Hindlimb muscle (tissue), 1 donor: ENCODE results near the gene PAQR8. TPM values are rescaled to one million over a fixed set of nuclear protein-coding genes. Genes with fewer than 3 reads are reported as not detected.
"Not testable (repeated sequence)": the region's sequence is repeated elsewhere in the genome, so short reads cannot be mapped to it uniquely, and the experiment has no call there.

Source experiments
- DNase-seq: peaks from one replicate; pipeline ENCODE4 v3.0.0-alpha.2; 2013
- polyA plus RNA-seq: library from polyadenylated mRNA; unstranded; fragments of 120-200 nt; gene quantifications from one replicate; pipeline ENCODE4 v1.2.1, GENCODE V29; 2013; ENCODE audit not compliant: insufficient read length

PAQR8 gene
- polyA plus RNA-seq, 1 donor = 4.9 TPM

DNA sequence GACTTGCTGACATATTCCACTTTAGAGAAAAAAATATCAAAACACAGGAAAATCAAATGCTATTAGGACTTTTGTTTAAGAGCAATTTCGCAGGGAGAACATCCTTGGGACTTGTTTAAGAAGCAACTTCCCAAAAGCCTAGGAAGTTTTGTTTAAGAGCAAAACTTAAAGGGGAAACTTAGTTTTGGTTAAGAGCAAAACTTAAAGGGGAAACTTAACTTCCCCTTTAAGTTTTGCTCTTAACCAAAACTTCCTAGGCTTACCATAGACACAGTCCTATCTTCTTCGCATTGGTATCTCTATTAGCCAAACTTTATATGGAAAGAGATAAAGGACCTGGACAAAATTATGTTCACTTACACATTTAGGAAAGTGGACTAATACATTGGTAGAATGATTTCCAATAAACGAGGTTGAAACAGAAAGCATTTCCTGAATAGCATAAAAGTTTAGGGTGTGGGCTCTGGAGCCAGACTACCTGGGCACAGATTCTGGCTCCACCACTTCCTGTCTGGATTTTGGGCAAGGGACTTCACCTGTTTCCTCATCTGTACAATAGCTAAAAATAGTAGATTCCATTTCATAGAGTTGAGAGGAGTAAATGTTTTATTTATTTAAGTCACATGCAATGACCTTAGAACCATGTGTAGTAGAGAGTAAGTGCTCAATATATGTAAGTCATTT lies 15.7 kb downstream of the PAQR8 start:
- DNase-seq = no peak

- DNase-seq = no peak
These were observed 19.3 kb downstream of the PAQR8 start for GRCh38 chr6:52381249-52381648.

DNA sequence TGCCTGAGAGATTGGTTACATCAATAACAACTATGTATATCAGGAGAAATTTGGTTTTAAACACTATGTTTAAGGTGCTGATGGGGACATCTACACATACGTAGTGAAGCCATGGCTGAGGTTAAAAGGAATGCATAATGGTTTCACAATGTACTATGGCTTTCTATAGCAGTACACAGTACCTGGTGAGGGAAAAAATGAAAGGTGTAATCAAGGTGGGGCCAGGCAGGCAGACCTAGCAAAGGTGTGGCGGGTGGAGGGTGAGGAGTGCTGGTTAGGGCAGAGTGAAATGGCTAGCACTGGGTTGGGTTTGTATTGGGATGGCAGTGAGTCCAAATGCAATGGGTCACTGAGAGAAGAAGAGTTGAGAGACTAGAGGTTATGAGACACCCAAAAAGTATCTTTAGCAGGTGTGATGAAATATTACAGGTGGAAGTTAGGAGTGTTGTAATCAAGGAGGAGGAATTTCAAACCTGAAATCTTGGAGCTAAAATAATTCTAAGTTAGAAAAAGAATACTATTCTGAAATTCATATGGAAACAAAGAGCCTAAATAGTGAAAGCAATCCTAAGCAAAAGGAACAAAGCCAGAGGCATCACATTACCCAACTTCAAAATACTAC lies 22.3 kb downstream of the PAQR8 start:
- no peak for DNase-seq

GRCh38 chr6:52385074-52385473 lies 23.1 kb downstream of the PAQR8 start:
- no peak for DNase-seq

GRCh38 chr6:52388119-52388518 lies 26.2 kb downstream of the PAQR8 start:
- not testable (repeated sequence) for DNase-seq

- no peak for DNase-seq
These were observed 26.8 kb downstream of the PAQR8 start for GRCh38 chr6:52388790-52389189.

DNA sequence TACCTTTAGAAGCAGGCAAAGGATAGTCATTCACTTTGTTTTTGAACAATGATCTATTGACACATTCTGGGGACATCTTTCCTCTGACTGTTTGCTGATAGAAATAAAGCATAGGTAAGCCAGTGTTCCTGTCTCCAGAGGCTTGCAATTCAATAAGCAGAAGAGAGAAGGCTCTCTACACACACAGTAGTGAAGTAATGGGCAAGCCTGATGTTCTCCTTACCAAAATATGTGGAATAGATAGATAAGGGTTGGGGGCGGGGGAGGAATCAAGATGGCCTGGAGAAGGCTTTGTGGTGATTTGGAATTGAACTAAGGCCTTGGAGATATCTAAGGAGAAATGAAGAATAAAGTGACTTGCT lies 27.3 kb downstream of the PAQR8 start:
- no peak for DNase-seq

- no peak for DNase-seq
These were observed 27.8 kb downstream of the PAQR8 start for GRCh38 chr6:52389626-52390360.

GRCh38 chr6:52390361-52390727 lies 28.4 kb downstream of the PAQR8 start:
- DNase-seq = no peak

DNA sequence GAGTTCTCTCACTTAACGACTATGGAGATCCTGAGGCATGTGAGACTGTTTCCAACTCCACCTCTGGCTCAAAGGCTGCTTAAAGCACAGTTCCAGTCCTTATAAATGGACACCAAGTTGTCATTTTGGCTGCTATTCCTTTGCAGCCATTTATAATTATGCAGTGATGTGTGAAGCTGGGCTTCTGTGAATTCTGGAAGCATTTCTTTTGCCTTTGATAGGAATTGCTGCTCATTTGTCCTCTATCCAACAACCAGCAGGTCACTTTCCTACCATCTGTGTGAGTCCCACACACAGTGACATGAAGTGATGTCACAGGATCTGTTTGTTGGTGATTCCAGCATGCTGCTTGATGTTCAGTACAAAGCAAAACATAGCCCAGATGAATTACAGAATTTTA lies 29.6 kb downstream of the PAQR8 start:
- no peak for DNase-seq

DNA sequence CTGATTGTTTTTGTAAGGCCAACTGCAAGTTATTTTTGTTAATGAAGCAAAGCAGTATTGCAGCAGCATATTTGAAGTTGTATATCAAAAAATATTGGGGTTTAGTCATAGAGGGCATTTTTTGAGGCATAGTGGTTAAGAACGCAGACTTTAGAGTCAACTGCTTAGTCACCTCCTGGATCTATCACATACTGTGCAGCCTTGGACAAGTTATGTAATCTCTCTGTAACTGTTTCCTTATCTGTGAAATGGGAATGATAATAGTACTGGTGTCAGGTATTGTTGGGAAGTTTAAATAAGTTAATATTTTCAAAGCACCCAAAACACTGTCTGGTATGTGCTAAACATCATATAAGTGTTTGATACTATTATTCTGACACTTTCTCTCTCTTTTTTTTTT lies 31.0 kb downstream of the PAQR8 start:
- DNase-seq = no peak

GRCh38 chr6:52393780-52394179 lies 31.8 kb downstream of the PAQR8 start:
- DNase-seq = no peak

DNA sequence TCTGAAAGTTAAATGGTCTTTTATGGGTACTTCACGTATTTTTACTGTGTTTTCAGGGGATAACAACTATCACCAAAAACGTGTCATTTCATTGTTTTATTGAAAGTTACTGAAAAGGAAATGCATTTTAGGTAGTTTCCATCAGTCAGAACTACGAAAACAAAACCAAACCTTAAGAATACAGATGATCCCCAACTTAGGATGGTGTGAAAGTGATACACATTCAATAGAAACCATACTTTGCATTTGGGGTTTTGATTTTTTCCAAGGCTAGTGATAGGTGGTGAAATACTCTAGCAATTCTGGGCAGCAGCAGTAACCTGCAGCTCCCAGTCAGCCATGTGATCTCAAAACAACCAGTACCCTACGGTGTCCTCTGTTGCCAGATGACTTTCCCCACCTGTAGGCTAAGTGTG lies 32.3 kb downstream of the PAQR8 start:
- DNase-seq = no peak

- DNase-seq = no peak
These were observed 34.0 kb downstream of the PAQR8 start for GRCh38 chr6:52395969-52396368.

GRCh38 chr6:52399511-52400312 lies 37.8 kb downstream of the PAQR8 start:
- no peak for DNase-seq

DNA sequence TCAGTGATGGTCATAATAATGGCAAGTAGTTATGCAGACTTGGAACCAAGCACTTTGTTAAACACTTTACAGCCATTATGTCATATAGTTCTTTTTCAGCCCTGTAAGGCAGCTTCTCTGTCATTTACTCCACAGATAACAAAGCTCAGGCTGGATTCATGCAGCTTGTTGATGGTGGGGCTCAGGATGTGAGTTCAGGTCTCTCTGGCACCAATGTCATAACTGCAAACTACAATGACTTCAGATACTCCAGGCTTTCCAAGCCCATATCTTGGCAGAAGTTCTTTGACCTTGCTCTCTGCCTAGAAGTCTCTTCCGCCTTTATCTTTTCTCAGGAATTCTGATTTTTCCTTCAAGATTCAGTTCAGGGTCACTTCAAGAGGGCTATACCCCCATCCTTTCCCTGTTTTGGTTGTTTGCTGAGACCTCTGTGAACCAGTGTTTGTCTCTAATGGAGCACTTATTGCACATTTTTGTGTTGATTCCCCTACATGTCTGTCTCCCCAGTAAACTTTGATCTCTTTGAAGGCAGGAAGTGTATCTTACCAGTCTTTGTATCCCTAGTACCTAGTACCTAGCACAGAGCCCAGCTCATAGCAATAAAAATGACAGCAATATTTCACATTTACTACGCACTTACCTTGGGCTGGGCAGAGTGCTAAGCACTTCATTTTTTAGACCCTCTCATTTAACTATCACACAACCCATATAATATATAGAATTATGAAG lies 38.5 kb downstream of the PAQR8 start:
- DNase-seq = no peak

DNA sequence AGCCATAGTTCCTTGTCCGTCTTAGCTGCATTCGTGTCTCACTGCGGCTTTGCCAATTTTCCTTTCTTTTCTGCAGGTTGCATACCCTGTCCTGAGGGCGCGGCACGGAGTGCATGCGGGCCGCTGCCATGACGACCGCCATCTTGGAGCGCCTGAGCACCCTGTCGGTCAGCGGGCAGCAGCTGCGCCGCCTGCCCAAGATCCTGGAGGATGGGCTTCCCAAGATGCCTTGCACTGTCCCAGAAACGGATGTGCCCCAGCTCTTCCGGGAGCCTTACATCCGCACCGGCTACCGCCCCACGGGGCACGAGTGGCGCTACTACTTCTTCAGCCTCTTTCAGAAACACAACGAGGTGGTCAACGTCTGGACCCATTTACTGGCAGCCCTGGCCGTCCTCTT lies 41.1 kb downstream of the PAQR8 start:
- no peak for DNase-seq

DNA sequence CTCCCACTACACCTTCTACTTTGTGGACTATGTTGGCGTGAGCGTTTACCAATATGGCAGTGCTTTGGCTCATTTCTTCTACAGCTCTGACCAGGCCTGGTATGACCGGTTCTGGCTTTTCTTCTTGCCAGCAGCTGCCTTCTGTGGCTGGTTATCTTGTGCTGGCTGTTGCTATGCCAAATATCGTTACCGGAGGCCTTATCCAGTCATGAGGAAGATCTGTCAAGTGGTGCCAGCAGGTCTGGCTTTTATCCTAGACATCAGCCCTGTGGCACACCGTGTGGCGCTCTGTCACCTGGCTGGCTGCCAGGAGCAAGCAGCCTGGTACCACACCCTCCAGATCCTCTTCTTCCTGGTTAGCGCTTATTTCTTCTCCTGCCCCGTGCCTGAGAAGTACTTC lies 41.7 kb downstream of the PAQR8 start:
- DNase-seq = no peak

GRCh38 chr6:52405243-52405642 lies 43.3 kb downstream of the PAQR8 start:
- no peak for DNase-seq

- DNase-seq = no peak
These were observed 45.5 kb downstream of the PAQR8 start for GRCh38 chr6:52407467-52407866.

DNA sequence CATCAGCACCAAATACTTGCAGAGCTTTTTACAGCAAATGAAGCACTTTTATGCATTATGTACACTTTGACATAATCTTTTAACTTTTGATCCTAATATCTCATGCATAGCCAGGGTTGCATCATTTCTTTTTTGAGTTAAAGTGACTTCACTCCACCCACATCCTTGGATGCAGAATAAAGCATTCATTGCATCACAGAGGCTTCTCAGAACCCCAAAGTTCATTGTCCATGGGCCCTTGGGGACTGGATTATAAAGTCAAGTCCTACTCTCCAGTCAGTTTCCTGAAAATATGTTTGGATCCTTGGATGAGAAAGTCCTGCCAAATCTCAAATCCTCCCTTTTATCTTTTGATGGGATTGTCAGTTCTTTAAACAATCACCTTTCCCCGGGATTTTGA lies 47.5 kb downstream of the PAQR8 start:
- no peak for DNase-seq

DNA sequence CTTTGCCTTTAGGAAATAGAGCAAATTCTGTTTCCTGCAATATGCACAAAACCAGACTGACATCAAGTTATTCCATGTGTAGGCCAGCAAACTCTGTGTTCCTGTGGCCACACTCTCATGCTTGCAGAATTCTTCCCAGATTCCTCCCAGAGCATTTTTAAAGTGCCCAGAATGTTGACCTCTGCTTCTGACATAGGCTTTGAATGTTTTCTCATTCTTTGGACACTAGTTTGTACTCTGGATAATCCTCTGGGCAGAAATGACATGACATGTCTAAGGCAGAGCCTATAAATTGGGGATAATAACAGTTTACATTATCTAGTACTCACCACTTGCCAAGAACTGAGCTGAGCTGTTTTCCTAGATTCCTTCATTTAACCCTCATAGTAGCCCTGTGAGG lies 49.0 kb downstream of the PAQR8 start:
- no peak for DNase-seq

- DNase-seq = no peak
These were observed 50.0 kb downstream of the PAQR8 start for GRCh38 chr6:52411911-52412310.
